Glomerular visceral epithelial cell (primary cell): Measurements from ENCODE around the gene RBPJL.

Experiments
- DNase-seq: peaks from one replicate; pipeline ENCODE4 v3.0.0-alpha.2; 2016; ENCODE audit errors: extremely low spot score

Gene RBPJL

DNA sequence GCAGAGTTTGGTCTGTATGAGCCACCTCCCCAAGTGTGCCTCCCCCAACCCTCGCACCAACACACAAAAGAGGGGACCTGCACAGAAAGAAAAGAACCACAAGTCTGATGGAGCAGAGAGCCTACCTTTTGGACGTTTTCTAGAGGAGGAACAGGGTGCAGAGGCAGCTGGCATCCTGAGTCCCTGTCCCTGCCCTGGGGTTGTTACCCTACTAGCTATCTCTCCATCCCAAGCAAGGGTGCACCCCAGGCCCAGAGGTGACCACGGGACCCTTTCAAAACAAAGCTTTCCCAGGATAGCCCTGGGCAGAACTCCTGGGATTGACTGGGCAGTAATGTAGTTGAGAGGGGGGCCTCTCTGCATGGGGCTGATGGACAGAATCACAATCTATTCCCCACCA, 11.2 kb downstream of the RBPJL start:
- no peak for DNase-seq

DNA sequence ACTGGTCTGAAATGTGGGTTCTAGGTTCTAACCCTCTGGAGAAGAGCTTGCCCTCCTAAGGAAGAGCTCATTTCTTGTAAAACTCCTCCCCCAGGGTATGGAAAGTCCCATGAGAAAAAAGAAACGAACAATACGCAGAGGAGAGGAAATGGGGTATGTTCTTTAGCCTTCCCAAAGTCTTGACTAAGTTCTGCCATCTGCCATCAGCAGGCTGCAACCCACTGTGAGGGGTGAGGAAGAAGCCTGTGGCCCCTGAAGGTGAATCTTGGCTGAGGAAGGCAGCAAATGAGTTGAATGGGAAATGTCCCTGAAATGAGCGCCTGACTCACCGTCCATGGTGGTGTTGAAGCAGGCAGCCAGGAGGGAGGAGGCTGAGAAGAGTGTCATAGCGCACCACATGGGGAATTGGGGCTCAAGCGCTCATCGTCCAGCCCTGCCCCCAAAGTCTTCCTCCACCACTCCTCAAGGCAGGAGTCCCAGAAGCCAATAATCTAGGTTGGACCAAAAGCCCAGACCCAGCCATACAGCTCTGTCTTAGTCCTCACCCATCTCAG, 11.8 kb downstream of the RBPJL start:
- no peak for DNase-seq

DNA sequence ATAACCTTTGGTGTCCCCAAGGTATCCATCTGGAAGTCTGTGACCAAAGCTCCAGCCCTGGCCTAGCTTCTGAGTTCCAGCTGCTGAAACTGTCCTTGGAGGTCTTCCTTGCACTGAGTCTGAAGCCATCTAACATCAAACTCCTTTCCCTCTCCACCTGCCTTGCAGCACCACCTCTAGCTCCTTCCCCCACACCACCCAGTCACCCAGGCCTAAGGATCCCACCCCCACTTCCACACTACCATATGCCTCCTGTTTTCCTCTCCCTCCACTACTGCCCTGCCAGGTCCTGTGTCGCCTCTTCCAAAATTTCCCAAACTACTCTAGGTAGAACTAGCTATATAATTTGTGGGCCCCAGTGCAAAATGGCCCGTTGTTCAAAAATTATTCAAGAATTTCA, 12.3 kb downstream of the RBPJL start:
- no peak for DNase-seq

DNA sequence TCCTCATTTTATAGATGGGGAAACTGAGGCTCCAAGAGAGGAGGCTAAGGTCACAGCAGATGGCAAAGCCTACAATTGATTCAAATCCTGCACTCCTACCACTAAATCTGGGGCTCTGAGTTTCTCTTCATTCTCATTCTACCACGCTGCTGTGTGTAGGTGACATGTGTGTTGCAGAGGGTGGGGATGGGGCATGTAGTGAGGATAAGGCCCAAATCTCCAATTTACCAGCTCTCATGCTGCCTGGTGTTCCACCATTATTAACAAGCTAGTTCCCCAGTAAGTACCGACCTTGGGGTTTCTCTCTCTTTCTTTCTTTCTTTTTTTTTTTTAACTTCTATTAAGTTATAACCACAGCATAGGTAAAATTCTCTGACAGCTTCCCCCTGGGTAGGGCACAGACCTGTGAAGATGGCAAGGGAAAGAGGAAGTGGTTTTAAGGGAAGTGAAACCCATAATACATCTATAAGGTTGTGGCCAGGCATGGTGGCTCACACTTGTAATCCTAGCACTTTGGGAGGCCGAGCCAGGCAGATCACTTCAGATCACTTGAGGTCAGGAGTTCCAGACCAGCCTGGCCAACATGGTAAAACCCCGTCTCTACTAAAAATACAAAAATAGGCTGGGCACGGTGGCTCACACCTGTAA, 14.4 kb downstream of the RBPJL start:
- no peak for DNase-seq

DNA sequence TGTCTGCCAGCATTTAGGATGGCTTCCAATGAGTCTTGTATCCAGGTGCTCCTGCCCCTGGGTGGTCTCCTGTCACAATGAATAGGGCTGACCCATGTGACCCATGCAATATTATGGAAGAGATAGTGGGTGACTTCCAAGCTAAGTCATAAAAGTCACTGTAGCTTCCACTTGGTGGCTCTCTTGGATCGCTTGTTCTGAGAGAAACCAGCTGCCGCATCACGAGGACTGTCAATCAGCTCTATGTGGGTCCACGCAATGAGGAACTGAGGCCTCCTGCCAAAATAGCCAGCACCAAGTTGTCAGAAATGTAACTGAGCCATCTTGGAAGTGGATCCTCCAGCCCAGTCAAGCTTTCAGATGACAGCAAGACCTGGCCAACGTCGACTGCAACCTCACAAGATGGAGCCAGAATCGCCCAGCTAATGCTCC, 16.3 kb downstream of the RBPJL start:
- DNase-seq = peak; percentile 65

DNA sequence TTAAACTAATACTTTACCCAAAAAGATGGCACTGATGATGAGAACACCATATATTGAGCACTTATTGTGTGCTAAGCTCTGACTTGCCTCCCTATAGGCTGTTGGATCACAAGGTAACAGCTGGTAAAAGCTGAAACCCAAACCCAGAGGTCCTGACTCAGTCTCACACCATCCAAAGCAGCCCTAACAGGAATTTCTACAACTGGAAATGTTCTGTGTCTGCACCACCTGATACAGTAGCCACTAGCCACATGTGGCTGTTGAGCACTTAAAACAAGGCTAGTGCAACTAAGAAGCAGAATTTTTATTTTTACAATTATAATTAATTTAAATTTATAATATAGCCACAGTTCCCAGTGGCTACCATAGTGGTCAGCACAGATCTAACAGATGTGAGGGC, 17.1 kb downstream of the RBPJL start:
- peak; percentile 46 for DNase-seq

DNA sequence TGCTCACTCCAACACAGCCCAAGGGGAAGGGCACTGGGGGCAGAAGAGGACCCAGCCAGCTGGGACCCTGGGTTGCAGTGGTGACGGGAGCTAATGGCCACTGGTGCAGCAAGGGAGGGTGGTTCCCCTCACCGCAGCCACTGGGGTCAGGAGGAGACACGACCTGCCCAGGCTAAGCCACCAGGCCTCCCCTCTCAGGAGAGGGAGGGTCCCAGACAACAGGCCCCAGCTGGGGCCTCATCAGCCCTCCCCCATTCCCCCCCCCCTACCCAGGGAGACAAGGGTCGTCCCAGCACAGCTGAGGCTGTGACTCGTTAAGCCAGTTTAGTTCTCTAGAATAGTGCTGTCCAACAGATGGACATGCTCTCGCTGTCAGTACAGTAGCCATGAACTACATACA, 18.7 kb downstream of the RBPJL start:
- no peak for DNase-seq

DNA sequence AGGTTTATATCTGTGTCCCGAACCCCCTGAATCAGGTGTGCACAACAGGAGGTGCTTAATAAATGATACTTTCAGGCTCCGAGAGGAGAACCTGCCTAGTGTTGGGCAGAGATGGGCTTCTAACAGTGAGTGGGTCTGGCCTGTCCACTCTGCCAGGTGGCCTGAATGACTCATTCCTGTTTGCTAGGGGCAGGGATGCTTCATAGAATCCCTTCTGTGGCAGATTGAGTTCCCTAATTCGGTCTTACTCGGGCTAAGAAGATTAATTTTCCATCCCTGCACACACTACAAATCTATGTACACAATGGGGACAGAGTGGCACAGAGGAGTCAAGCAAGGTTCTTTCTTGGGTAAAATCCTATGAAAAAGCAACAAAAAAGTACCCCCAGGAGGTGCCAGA, 21.8 kb downstream of the RBPJL start:
- DNase-seq = no peak

DNA sequence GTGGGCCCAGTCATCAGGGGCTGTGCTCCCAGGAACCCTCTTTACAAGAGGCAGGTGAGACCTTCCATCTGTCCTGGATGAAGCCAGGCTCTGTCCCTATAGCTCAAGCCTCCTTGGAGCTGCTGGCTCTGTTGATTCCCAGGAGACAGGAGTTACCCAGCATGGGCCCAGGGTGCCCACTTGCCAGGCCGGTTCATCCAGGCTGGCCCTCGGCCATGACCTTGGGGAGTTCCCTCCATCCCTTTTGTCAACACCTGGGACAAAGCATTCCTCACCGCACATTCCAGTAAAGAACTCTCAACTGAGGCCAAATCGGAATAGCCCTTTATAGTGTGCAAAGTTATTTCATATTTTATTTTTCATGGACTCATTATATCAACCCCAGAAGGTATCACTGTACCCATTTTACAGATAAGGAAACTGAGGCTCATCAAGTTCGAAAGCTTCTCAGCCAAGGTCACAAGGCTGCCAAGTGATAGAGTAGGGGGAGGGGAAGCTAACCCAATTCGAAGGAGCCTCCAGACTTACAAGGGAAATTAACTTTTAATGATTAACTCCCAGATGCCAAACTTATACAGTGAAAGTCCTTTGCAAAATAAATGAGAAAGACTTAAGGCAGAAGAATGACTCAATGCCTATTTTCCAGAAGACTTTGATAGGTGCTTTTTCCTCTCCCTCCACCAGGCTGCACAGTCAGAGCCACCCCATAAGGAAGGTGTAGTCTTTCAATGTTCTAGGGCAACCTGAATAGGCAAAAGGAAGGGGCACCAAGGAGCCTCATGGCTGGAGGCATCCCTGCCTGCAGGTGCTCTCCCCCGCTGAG, 23.1 kb downstream of the RBPJL start:
- peak; percentile 45 for DNase-seq

DNA sequence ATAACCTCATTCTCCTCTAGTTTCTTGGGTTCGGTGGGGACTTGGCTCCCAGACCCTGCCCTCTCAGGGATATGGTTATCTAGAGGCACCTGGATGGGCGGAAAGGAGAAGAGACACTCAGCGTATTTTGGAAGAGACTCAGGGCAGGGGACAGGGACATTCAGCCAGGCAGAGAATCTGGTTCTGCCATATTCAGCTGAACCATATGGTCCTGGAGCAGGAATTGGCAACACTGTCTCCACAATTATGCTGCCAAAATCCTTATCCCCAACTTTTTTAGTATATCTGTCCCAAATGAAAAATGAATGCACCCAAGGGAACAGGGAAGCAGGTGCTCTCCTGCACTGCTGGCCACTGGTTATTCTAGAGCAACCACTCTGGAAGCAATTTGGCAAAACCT, 23.8 kb downstream of the RBPJL start:
- DNase-seq = no peak

DNA sequence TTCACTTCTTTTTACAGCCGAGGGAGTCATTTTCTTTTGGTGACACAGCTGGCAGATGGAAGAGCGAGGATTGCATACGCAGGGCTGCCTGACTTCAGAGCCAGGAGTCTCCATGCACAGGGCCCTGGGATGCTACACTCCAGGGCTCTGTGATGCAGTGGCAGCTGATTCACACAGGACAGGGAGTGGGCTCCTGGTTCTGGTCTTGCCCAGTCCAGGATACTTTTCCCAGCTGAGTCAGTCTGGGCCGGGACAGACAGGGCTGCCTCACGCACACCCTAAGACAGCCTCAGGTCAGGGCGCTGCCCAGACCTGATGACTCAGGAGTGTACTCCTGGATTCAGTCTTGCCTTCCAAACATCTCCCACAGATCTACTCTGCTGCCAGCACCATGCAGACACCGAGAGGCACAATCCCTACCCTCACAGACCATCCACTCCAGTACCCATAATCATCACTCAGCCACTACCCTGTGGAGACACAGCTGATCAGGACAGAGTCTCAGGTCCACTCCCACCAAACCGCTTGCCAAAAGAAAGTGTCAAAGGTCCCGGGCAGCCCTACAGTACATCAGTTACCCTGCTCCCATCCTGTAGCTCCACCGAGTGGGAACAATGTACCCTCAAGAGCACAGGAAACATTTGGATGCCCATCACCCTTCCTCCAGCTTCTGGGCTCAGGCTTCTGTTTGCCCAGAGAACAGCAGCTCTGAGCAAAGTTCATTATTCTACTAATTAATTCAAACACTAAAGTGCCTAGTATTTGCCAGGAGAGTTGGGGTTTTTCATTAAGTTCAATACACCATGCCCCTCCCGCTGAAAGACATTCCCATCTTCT, 30.1 kb downstream of the RBPJL start:
- peak; percentile 97 for DNase-seq

DNA sequence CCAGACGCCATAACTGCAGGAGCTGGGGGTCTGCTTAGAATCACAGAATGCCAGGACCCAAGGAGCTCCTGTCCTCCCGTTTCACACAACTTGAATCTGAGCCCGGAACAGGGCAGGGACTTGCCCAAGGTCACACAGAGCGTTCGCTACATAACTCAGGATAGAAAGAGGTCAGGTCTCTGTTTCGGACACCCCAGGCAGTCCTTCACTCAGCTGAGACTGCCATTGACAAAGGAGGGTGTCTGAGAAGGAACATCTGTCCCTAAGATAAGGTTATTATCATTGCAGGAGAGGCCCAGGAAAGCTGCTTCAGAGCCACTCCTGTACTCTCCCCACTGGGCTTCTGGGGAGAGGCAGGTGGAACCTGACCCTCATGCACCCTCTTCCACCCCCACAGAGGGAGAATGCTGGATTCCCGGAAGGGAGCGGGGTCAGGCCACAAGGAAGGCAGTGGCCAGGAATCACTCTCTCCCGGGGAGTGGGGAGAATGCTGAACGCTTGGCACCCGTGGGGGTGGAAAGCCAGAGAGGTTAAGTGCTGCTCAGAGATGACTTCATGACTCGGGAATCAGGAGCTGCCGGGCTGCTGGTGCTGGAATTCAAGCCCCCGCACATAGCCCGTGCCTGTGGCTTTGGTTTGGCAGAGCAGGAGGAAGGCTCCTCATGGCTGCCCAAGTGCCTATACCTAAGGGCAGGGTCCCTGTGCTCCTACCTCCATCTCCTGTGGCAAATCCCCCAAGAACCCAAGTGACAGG, 30.9 kb downstream of the RBPJL start:
- peak; percentile 99 for DNase-seq

DNA sequence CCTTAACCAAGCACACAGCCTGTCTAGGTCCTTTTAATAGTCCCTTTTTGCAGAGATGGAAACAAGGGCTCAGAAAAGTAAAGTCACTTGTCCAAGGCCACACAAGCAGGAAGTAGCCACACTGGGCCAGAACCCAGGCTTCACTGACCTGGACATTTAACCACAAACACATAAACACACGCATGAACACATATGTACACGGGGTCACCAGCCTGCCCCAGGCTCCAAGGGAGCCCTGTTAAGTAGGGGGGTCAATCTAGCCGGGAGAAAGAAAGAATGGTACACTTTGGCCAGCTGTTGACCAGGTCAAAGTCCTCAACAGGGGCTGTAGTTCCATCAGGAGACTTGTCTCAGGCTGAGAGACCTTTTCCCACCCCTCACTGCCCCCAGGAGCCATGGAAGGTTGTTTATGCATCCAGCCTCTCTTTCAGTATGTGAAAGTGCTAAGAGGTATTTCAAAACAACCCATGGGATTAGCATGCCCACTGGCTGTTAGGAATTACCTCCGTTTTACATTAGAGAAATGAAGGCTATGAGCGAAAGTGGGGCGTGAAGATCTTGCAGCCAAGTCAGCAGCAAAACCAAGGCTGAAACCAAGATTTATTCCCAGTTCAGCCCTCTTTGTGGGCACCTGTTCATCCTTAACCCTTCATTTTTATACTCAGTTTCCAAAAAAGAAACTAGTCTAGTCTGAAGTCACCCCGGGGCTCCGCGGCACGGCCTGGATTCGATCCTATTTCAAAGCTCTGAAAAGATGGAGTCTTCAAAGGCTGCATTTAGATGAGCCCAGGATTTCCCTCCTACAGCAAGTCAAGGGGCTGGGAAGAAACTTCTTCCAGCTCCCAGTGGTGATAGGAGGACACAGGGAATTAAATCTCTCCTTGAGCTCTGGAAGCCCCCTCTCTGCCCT, 31.7 kb downstream of the RBPJL start:
- no peak for DNase-seq

DNA sequence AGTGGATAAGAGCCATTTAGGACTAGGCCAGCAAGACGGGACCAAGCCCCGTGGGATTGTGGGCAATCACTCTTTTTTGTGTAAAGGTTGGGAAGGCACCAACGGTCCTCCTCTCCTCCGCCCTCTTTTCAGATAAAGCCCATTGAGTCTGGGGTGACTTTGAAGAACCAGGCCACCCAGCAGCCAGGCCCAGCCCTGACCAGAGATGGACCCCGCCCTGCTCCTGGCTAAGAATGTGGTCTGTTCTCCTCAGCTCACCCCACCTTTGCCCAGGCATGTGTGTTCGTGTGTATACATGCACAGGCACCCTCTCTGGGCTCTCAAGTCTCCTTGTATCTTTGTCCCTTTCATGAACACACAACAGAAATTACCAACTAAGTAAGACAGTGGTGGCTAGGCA, 32.4 kb downstream of the RBPJL start:
- no peak for DNase-seq

DNA sequence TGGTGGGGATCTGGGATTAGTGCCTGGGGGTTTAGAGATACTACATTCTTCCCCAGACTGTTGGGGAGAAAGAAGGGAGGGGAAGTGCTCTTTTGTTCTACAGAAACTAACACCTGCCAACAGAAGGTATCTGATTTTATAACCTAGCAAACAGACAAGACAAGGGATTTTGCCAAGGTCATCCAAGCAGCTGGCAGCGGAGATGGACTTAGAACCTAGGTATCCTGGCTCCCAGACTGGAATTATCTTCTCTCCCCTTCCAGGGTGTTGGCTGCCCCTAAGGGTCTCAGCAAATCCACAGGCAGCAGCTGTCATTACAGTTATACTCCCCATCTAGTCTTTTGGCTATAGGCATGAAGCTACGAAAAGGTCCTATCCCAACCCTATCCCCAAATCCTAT, 33.2 kb downstream of the RBPJL start:
- no peak for DNase-seq

DNA sequence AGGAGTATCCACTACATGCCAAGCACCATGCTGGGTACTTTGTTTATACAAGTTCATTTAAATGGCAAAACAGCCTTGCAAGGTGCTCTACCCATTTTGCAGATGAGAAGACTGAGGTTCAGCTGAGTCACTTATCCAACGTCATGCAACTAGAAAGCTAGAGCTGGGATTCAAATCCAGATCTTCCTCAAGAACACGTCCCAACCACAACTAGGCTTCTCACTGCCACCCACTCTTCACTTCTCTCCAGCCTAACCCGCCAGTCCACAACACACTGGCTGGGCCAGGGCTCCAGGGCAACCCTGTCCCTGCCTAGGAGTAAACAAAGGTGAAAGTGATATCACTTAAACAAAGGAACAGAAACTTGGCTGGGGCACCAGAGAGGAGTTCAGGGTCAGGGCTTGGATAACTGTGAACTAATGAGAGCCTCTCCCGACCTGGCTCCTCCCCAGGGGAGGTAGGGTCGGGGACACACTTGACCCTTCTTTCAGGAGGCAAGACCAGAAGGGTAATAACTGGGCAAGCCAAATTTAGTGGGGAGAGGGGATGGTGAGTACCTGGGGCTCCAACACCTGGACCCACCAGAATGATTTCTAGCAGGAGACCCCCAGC, 33.7 kb downstream of the RBPJL start:
- no peak for DNase-seq

DNA sequence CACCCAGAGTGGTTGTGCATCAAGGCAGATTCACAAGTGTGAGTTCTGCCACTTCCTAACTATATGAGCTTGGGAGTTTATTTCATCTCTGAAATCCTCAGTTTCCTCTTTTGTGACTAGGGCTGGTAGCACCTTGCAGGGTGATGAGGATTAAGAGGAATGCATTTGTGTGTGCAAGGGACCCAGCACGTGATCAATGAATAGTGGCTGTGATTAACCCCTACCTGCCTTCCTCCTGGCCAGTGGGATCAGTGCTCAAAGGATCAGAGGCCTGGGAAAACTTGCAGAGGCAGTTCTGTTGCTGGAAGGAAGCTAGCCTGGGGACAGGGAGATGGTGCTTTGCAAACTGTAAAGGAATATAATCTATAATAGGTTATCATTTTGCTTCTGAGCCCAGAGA, 34.3 kb downstream of the RBPJL start:
- no peak for DNase-seq

DNA sequence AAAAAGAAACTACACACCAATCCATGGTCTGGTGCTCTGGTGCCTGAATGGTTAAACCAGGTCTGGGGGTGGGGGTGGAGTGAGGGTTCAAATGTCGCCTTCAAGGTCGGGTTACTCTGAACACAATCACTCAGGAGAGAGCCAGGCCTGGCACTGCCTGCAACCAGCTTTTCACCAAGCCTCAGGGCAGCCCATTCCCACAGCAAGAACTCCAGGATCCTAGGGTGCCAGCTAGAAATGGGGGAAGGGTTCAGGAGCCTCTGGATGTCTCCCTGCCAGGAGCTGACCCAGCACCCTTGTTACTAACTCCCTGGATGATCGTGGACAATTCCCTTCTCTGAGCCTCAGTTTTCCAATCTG, 34.9 kb downstream of the RBPJL start:
- DNase-seq = no peak

DNA sequence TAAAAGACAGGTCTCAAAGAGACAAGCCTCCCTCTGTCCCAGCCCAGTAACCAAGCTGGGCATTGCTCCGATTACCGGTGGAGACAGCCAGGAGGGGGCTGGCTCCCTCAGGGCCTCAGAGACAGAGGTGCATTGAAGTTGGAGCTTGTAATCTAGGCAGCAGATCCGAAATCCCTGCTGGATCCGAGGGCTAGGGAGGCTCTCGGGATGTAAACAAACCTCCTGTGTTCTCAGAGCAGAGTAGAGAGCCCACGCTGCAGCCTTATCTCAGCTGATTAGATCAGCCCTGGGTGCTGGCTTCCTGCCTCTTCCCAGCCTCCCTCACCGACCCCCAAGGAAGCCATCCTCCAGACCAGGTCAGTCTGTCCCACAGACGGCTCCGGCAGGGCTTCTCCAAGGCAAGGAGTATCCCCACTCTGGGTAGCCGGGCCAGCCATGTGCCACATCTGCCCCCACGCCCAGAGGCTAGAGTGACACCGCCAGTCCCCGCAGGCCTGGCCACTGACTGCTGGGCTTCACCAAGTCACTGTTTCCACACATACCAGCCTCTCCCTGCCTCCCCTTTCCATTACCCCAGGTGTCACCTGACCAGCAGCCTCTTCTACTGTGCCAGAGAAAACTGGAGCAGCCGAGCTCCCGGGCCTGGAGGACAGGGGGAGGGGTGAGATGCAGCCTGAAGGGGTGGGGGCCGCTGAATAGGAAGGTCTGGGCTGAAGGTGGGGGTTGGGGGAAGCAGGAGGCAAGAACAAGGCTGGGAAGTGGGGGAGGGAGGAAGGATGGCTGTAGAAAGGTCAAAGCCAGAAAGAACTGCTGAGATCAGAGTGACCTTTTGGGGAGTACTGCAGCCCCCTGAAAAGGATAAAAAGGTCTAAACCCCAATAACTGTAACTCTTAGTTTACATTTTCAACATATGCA, 35.6 kb downstream of the RBPJL start:
- DNase-seq = peak; percentile 64
